HepG2 (cell line): ENCODE measurements around the gene PNLIPRP3. TPM values are rescaled to one million over a fixed set of nuclear protein-coding genes. Genes with fewer than 3 reads are reported as not detected.

Experiments used
- ATAC-seq: fragments of 200-7000 bp; cut with Tn5 transposase; 3 replicates; pipeline ENCODE4 v1.9.1; 2020; ENCODE audit warnings: mild to moderate bottlenecking, moderate library complexity
- BruUV-seq: library from RNA; stranded (reverse); fragments of 400-500 nt; replicated peaks from 2 replicates; lab custom pipeline; 2021; lab: Mats Ljungman, UMichigan
- CTCF ChIA-PET: fragments of 300-600 bp; formaldehyde crosslinking; extraction: SDS; loops from one replicate; lab custom pipeline; 2021; ENCODE audit warnings: low total read pairs, inconsistent platforms, low intra/inter-chr PET ratio; lab: Yijun Ruan, JAX
- POLR2A ChIA-PET: fragments of 350-600 bp; sonication (Branson Sonifier 250); formaldehyde crosslinking; loops from one replicate; lab custom pipeline; 2020; ENCODE audit warnings: antibody characterized with exemption, inconsistent platforms; lab: Yijun Ruan, JAX
- DNase-seq: peaks from one replicate; pipeline ENCODE4 v3.0.0-alpha.2; 2015; ENCODE audit warnings: low spot score
- FAIRE-seq: peaks from 3 replicates; lab custom pipeline; 2011; peaks lifted over from hg19 to GRCh38; lab: Jason Lieb, UNC
- H2AFZ ChIP-seq: one replicate; pipeline ENCODE4 v1.6.1; 2011; ENCODE audit warnings: low read length, inconsistent platforms
- H3K27ac ChIP-seq: fragments of 300-600 bp; 3 replicates; pipeline ENCODE4 v1.8.0; 2011; ENCODE audit warnings: mixed run types, mild to moderate bottlenecking, mixed read lengths, low read length, inconsistent platforms; ENCODE audit not compliant: insufficient read depth; ENCODE audit errors: extremely low read length
- H3K27me3 ChIP-seq, 2 experiments: fragments of 200-600 bp in 1 of 2; 2 replicates in 1 of 2; 3 replicates in 1 of 2; pipeline versions ENCODE4 v1.6.0 to v1.8.0; 2011; ENCODE audit warnings: low read length in 2 of 2, mild to moderate bottlenecking in 2 of 2, moderate library complexity in 2 of 2, inconsistent platforms in 1 of 2; ENCODE audit not compliant: insufficient read depth in 2 of 2, control insufficient read depth in 1 of 2
- H3K36me3 ChIP-seq, 2 experiments: fragments of 200-600 bp in 1 of 2; replicated peaks in 1 of 2; 2 replicates in 1 of 2; 3 replicates in 1 of 2; pipeline versions ENCODE4 v1.5.1 to v1.8.0; 2011; ENCODE audit warnings: low read length in 2 of 2, inconsistent platforms in 1 of 2; ENCODE audit not compliant: insufficient read depth in 2 of 2, control insufficient read depth in 1 of 2
- H3K4me1 ChIP-seq: 2 replicates; pipeline ENCODE4 v1.5.1; 2012; ENCODE audit warnings: low read length, inconsistent platforms; ENCODE audit not compliant: insufficient read depth
- H3K4me2 ChIP-seq: 2 replicates; pipeline ENCODE4 v1.6.0; 2011; ENCODE audit warnings: low read depth, low read length, inconsistent platforms
- H3K4me3 ChIP-seq, 3 experiments: fragments of 200-600 bp in 1 of 3; sonication (generic), shearing (Covaris generic) in 1 of 3; replicated peaks in 1 of 3; 2 replicates each; pipeline ENCODE4 v1.5.1; 2011 to 2016; ENCODE audit warnings: low read length in 3 of 3, inconsistent platforms in 2 of 3, low read depth in 2 of 3, mild to moderate bottlenecking in 2 of 3, control low read depth in 1 of 3, mixed read lengths in 1 of 3; ENCODE audit not compliant: insufficient read depth in 1 of 3
- H3K79me2 ChIP-seq: one replicate; pipeline ENCODE4 v1.6.1; 2011; ENCODE audit warnings: low read length, inconsistent platforms; ENCODE audit not compliant: insufficient read depth
- H3K9ac ChIP-seq: 2 replicates; pipeline ENCODE4 v1.6.0; 2011; ENCODE audit warnings: mild to moderate bottlenecking, low read depth, low read length, inconsistent platforms; ENCODE audit not compliant: insufficient read depth
- H3K9me3 ChIP-seq: 2 replicates; pipeline ENCODE4 v1.5.1; 2012; ENCODE audit warnings: mild to moderate bottlenecking, low read length
- H4K20me1 ChIP-seq: 2 replicates; pipeline ENCODE4 v1.6.0; 2011; ENCODE audit warnings: inconsistent platforms, mild to moderate bottlenecking, low read length, moderate library complexity; ENCODE audit not compliant: insufficient read depth
- HBP1 ChIP-seq: IDR thresholded peaks from 2 replicates; pipeline ENCODE4 v1.6.1; 2016; ENCODE audit warnings: low read depth, control low read depth
- KMT2B ChIP-seq: IDR thresholded peaks from 2 replicates; pipeline ENCODE4 v1.6.1; 2016; ENCODE audit warnings: missing genetic modification reagents, missing compliant biosample characterization
- TBX3 ChIP-seq: fragments of 450-650 bp; IDR thresholded peaks from 2 replicates; pipeline ENCODE4 v1.6.1; 2017; ENCODE audit warnings: antibody characterized with exemption, mild to moderate bottlenecking, inconsistent platforms, borderline replicate concordance
- TFE3 ChIP-seq: IDR thresholded peaks from 2 replicates; pipeline ENCODE4 v1.6.1; 2016
- TSC22D2 ChIP-seq: sonication (generic); formaldehyde crosslinking; IDR thresholded peaks from 2 replicates; pipeline ENCODE4 v1.5.1; 2020; ENCODE audit warnings: missing genetic modification reagents, mild to moderate bottlenecking, borderline replicate concordance
- ZNF3 ChIP-seq: IDR thresholded peaks from 2 replicates; pipeline ENCODE4 v1.7.0; 2017; ENCODE audit warnings: inconsistent platforms
- ZNF343 ChIP-seq: sonication (generic); formaldehyde crosslinking; IDR thresholded peaks from 2 replicates; pipeline ENCODE4 v1.4.0; 2020; ENCODE audit warnings: mild to moderate bottlenecking, missing genetic modification reagents
- WGBS: methylation state at CpG from one replicate; pipeline ENCODE4 v1.1.6; 2017; ENCODE audit warnings: low lambda C conversion rate; 5-methylcytosine and 5-hydroxymethylcytosine counted together
- in situ Hi-C: cut with HindIII; loops from 2 replicates; pipeline ENCODE4 v1.10.0; 2017; ENCODE audit warnings: low pct_unique_long_range_greater_than_20kb; ENCODE audit not compliant: extremely low pct_ligation_motif_present
- intact Hi-C: fragments of 100-400 bp; cut with micrococcal nuclease; formaldehyde crosslinking; loops from one replicate; pipeline ENCODE4 v1.10.0; 2022; ENCODE audit not compliant: unreplicated experiment
- polyA plus RNA-seq, 8 experiments: library from polyadenylated mRNA; depleted of rRNA in 3 of 8; stranded (reverse) in 7 of 8; unstranded in 1 of 8; fragments of >200 nt; fragmentation: Illumina TruSeq in 4 of 8; extraction: Trizol in 4 of 8; gene quantifications; 2 replicates each; pipeline versions ENCODE4 v1.2.1 to v1.2.3, GENCODE V29; 2011 to 2016; ENCODE audit warnings: low read depth in 4 of 8, missing spikeins in 1 of 8, mixed read lengths in 1 of 8; ENCODE audit not compliant: insufficient read depth in 1 of 8
- total RNA-seq, 5 experiments: library from RNA; depleted of rRNA; stranded (reverse); fragments of >200 nt; fragmentation: Illumina TruSeq; extraction: Trizol; gene quantifications; 2 replicates each; pipeline ENCODE4 v1.2.3, GENCODE V29; 2016; ENCODE audit warnings: low read depth in 1 of 5

Gene PNLIPRP3
- total and polyA plus RNA-seq, 2 of the 13 experiments (the other 11 are each of a cell fraction or from before 2014, with no cell fraction given) = not detected

GRCh38 chr10:116460219-116460618 lies 32.6 kb downstream of the PNLIPRP3 start:
- H2AFZ ChIP-seq = no peak overlapping the region
- no peaks in the 10 kb centered on the region; a peak in 2 of 5 replicates for H3K27me3 ChIP-seq
- H3K9ac ChIP-seq = no peak overlapping the region
- 8% methylated on average over 3 of the region's 3 CpGs for WGBS
- no peaks in the 10 kb centered on the region for H3K9me3 ChIP-seq
- ChIA-PET POLR2A (no interaction called here), CTCF (no interaction called here)
- no peak overlapping the region for H3K4me3 ChIP-seq
- H4K20me1 ChIP-seq = no peaks in the 10 kb centered on the region
- H3K4me2 ChIP-seq = no peak overlapping the region
- in situ Hi-C loops = no loop called here
- no peak for ATAC-seq
- no peak for DNase-seq
- intact Hi-C loops = no loop called here
- BruUV-seq = no TSS peak
- no peak for FAIRE-seq
- H3K27ac ChIP-seq = no peak overlapping the region
- TF ChIP-seq ZNF3 (no peak), TFE3 (CRISPR knock-in tag) (no peak), TSC22D2 (CRISPR knock-in tag) (no peak), TBX3 (no peak), HBP1 (no peak), ZNF343 (CRISPR knock-in tag) (no peak), KMT2B (CRISPR knock-in tag) (no peak)
- no peaks in the 10 kb centered on the region for H3K79me2 ChIP-seq
- H3K36me3 ChIP-seq = no peaks in the 10 kb centered on the region
- no peaks in the 10 kb centered on the region for H3K4me1 ChIP-seq
